GM06990 (cell line): ENCODE measurements around the gene PCCA.

Experiments used
- DNase-seq: peaks from one replicate; pipeline ENCODE4 v3.0.0-alpha.2; 2011; ENCODE audit not compliant: insufficient read length; ENCODE audit errors: extremely low read depth
- H3K27me3 ChIP-seq: replicated peaks from 2 replicates; pipeline ENCODE4 v1.6.0; 2011; ENCODE audit warnings: low read length; ENCODE audit not compliant: control insufficient read depth, insufficient read depth
- H3K36me3 ChIP-seq: 2 replicates; pipeline ENCODE4 v1.5.1; 2011; ENCODE audit warnings: low read length; ENCODE audit not compliant: control insufficient read depth, insufficient read depth
- H3K4me3 ChIP-seq: replicated peaks from 2 replicates; pipeline ENCODE4 v1.5.1; 2011; ENCODE audit warnings: low read depth, mild to moderate bottlenecking, control low read depth, low read length
- CTCF ChIP-seq: IDR thresholded peaks from 2 replicates; pipeline ENCODE4 v1.5.1; 2011; ENCODE audit warnings: low read length, control low read depth, mild to moderate bottlenecking, inconsistent platforms; ENCODE audit not compliant: insufficient read depth, poor library complexity, severe bottlenecking

Gene PCCA

GRCh38 chr13:100363874-100364273 is 275.0 kb downstream of the PCCA start:
- no peak for DNase-seq
- Histone ChIP-seq H3K4me3 (no peak overlapping the region), H3K36me3 (no peaks in the 10 kb centered on the region), H3K27me3 (no peaks in the 10 kb centered on the region)
- no peak for TF ChIP-seq CTCF

GRCh38 chr13:100364591-100364990 is 275.7 kb downstream of the PCCA start:
- H3K36me3 ChIP-seq = no peaks in the 10 kb centered on the region
- DNase-seq = no peak
- no peak overlapping the region for H3K4me3 ChIP-seq
- no peaks in the 10 kb centered on the region for H3K27me3 ChIP-seq
- no peak for TF ChIP-seq CTCF

GRCh38 chr13:100365680-100366079 is 276.8 kb downstream of the PCCA start:
- no peaks in the 10 kb centered on the region for H3K36me3 ChIP-seq
- TF ChIP-seq CTCF = no peak

GRCh38 chr13:100378533-100378932 is 289.6 kb downstream of the PCCA start:
- Histone ChIP-seq H3K27me3 (no peaks in the 10 kb centered on the region), H3K36me3 (no peaks in the 10 kb centered on the region), H3K4me3 (no peak overlapping the region)
- no peak for DNase-seq
- no peak for TF ChIP-seq CTCF

More at GRCh38 chr13:100365680-100366079, 276.8 kb downstream of the PCCA start:
- H3K27me3 ChIP-seq = no peaks in the 10 kb centered on the region
- no peak for DNase-seq
- H3K4me3 ChIP-seq = no peak overlapping the region

GRCh38 chr13:100381595-100382224 is 292.8 kb downstream of the PCCA start:
- TF ChIP-seq CTCF = no peak
- DNase-seq = no peak

GRCh38 chr13:100382785-100383184 is 293.9 kb downstream of the PCCA start:
- TF ChIP-seq CTCF = no peak
- no peaks in the 10 kb centered on the region for H3K27me3 ChIP-seq
- DNase-seq = no peak

More at GRCh38 chr13:100381595-100382224, 292.8 kb downstream of the PCCA start:
- no peak overlapping the region for H3K4me3 ChIP-seq
- no peaks in the 10 kb centered on the region for H3K36me3 ChIP-seq
- no peaks in the 10 kb centered on the region for H3K27me3 ChIP-seq

More at GRCh38 chr13:100382785-100383184, 293.9 kb downstream of the PCCA start:
- H3K36me3 ChIP-seq = no peaks in the 10 kb centered on the region
- no peak overlapping the region for H3K4me3 ChIP-seq
